SU-DHL-6 (cell line): ENCODE measurements around the gene TOP2B.

Source experiments
- H2AFZ ChIP-seq: fragments of 200-600 bp; sonication (generic); 2 replicates; pipeline ENCODE4 v1.6.1; 2014; ENCODE audit warnings: low read depth, mild to moderate bottlenecking, moderate library complexity, mixed read lengths, antibody characterized with exemption, low read length; ENCODE audit not compliant: severe bottlenecking
- H3F3A ChIP-seq: fragments of 200-600 bp; shearing (Covaris generic); 2 replicates; pipeline ENCODE4 v1.6.0; 2016; ENCODE audit warnings: antibody characterized with exemption, mild to moderate bottlenecking; ENCODE audit not compliant: insufficient read depth
- H3K27ac ChIP-seq: fragments of 200-600 bp; sonication (generic); 2 replicates; pipeline ENCODE4 v1.5.1; 2016; ENCODE audit warnings: low read depth, mild to moderate bottlenecking, low read length, moderate library complexity, mixed read lengths
- H3K27me3 ChIP-seq: fragments of 200-600 bp; sonication (generic), shearing (Covaris generic); 2 replicates; pipeline ENCODE4 v1.6.0; 2014; ENCODE audit warnings: mild to moderate bottlenecking, low read length
- H3K36me3 ChIP-seq: fragments of 200-600 bp; sonication (generic); 2 replicates; pipeline ENCODE4 v1.6.1; 2014; ENCODE audit warnings: mild to moderate bottlenecking, low read length, mixed read lengths
- H3K4me2 ChIP-seq: fragments of 300-600, 200-600 bp; shearing (Covaris generic), sonication (generic); 2 replicates; pipeline ENCODE4 v1.6.0; 2014; ENCODE audit warnings: low read length, low read depth, mild to moderate bottlenecking; ENCODE audit not compliant: poor library complexity, severe bottlenecking
- H3K4me3 ChIP-seq: fragments of 200-600 bp; sonication (generic); 2 replicates; pipeline ENCODE4 v1.5.1; 2014; ENCODE audit warnings: antibody characterized with exemption, low read length, mild to moderate bottlenecking, mixed read lengths; ENCODE audit not compliant: insufficient read depth, poor library complexity, severe bottlenecking
- H3K79me2 ChIP-seq: fragments of 200-600 bp; sonication (generic); 2 replicates; pipeline ENCODE4 v1.6.1; 2014; ENCODE audit warnings: mild to moderate bottlenecking, low read length, moderate library complexity; ENCODE audit not compliant: insufficient read depth
- H3K9ac ChIP-seq: fragments of 200-600 bp; sonication (generic); 2 replicates; pipeline ENCODE4 v1.7.0; 2014; ENCODE audit warnings: mild to moderate bottlenecking, low read length
- H3K9me2 ChIP-seq: fragments of 200-600 bp; sonication (generic); replicated peaks from 2 replicates; pipeline ENCODE4 v1.6.1; 2014; ENCODE audit warnings: low read length; ENCODE audit not compliant: insufficient read depth
- H3K9me3 ChIP-seq: fragments of 200-600 bp; sonication (generic); 2 replicates; pipeline ENCODE4 v1.6.1; 2014; ENCODE audit warnings: low read length, mixed read lengths; ENCODE audit not compliant: insufficient read depth
- H4K20me1 ChIP-seq: fragments of 200-600 bp; sonication (generic); 2 replicates; pipeline ENCODE4 v1.6.1; 2014; ENCODE audit warnings: low read depth, mild to moderate bottlenecking, antibody characterized with exemption, low read length, moderate library complexity, mixed read lengths
- CTCF ChIP-seq: fragments of 200-600 bp; sonication (generic); IDR thresholded peaks from one replicate; pipeline ENCODE4 v1.5.1; 2017; ENCODE audit warnings: antibody characterized with exemption, mild to moderate bottlenecking, low read length, moderate library complexity; ENCODE audit not compliant: insufficient read depth, poor library complexity, severe bottlenecking
- EZH2phosphoT487 ChIP-seq: fragments of 200-600 bp; sonication (generic), shearing (Covaris generic); conservative IDR thresholded peaks from 2 replicates; pipeline ENCODE4 v1.6.1; 2018; ENCODE audit warnings: mild to moderate bottlenecking, antibody characterized with exemption, low read length, moderate library complexity, mixed read lengths

The TOP2B gene

GRCh38 chr3:25697553-25697952 lies 32.8 kb upstream of the TOP2B start:
- Histone ChIP-seq H3K4me3 (no peak overlapping the region), H3K9me2 (no peaks in the 10 kb centered on the region), H3K79me2 (no peaks in the 10 kb centered on the region), H2AFZ (no peak overlapping the region), H3K9ac (no peak overlapping the region), H3K9me3 (no peaks in the 10 kb centered on the region), H3F3A (no peaks in the 10 kb centered on the region), H3K36me3 (no peaks in the 10 kb centered on the region), H4K20me1 (no peaks in the 10 kb centered on the region), H3K27me3 (no peaks in the 10 kb centered on the region), H3K27ac (no peak overlapping the region), H3K4me2 (no peak overlapping the region)
- no peak for TF ChIP-seq CTCF
- no peak for TF ChIP-seq EZH2phosphoT487

DNA sequence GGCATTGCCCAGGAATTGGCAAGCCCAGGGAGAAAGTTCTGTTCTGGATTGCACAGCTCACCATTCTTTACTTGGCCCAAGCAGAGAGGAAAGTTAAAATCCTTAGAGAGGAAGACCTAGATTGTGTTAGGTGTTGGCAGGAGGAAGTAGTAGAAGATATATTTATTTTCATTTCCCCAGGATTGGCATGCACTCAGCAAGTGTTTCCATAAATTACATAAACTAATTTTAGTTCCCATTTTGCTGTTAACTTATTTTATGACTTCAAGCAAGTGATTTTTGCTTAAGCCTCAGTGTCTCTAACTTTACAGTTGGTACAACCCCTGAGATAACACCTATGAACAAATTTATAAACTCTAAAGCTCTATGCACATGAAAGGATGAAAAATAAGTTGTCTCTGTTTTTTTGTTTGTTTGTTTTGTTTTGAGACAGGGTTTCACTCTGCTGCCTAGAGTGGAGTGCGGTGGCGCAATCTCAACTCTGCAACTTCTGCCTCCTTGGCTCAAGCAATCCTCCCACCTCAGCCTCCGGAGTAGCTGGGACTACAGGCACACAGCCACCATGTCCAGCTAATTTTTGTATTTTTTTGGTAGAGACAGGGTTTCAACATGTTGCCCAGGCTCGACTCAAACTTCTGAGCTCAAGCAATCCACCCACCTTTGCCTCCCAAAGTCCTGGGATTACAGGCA lies 31.2 kb upstream of the TOP2B start:
- no peaks in the 10 kb centered on the region for H3K27me3 ChIP-seq
- H4K20me1 ChIP-seq = no peaks in the 10 kb centered on the region
- H3K4me2 ChIP-seq = no peak overlapping the region
- H3K9me3 ChIP-seq = no peaks in the 10 kb centered on the region
- H2AFZ ChIP-seq = no peak overlapping the region
- H3K4me3 ChIP-seq = no peak overlapping the region
- TF ChIP-seq CTCF (no peak), EZH2phosphoT487 (no peak)
- no peak overlapping the region for H3K9ac ChIP-seq
- no peaks in the 10 kb centered on the region for H3K79me2 ChIP-seq
- no peak overlapping the region for H3K27ac ChIP-seq
- no peaks in the 10 kb centered on the region for H3K9me2 ChIP-seq
- H3F3A ChIP-seq = no peaks in the 10 kb centered on the region
- no peaks in the 10 kb centered on the region for H3K36me3 ChIP-seq

DNA sequence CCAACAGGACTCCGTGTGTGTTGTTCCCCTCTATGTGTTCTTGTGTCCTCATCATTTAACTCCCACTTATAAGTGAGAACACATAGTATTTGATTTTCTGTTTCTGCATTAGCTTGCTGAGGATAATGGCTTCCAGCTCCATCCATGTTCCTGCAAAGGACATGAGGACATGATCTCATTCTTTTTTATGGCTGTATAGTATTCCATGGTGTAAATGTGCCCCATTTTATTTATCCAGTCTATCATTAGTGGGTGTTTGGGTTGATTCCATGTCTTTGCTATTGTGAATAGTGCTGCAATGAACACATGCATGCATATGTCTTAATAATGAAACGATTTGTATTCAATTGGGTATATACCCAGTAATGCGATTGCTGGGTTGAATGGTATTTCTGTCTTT lies 28.5 kb upstream of the TOP2B start:
- no peak overlapping the region for H3K4me3 ChIP-seq
- H4K20me1 ChIP-seq = no peaks in the 10 kb centered on the region
- TF ChIP-seq CTCF (no peak), EZH2phosphoT487 (no peak)

More for the DNA sequence above, 28.5 kb upstream of the TOP2B start:
- Histone ChIP-seq H3K79me2 (no peaks in the 10 kb centered on the region), H3K9me3 (no peaks in the 10 kb centered on the region), H2AFZ (no peak overlapping the region), H3K27ac (no peak overlapping the region), H3F3A (no peaks in the 10 kb centered on the region), H3K4me2 (no peak overlapping the region), H3K9me2 (no peaks in the 10 kb centered on the region), H3K9ac (no peak overlapping the region), H3K36me3 (no peaks in the 10 kb centered on the region), H3K27me3 (no peaks in the 10 kb centered on the region)
